Neutrophil (primary cell): ENCODE measurements around the gene MYRF.
A peak's percentile ranks its signal among the peaks of the same experiment; 100 is the strongest.

Source experiments
- H3K27ac ChIP-seq: fragments of 200-600 bp; sonication (generic); 2 replicates; pipeline ENCODE4 v1.5.1; 2016; ENCODE audit warnings: mild to moderate bottlenecking, moderate library complexity
- H3K27me3 ChIP-seq: fragments of 200-600 bp; sonication (generic); 2 replicates; pipeline ENCODE4 v1.6.0; 2016; ENCODE audit warnings: mild to moderate bottlenecking
- H3K36me3 ChIP-seq: fragments of 200-600 bp; sonication (generic); 2 replicates; pipeline ENCODE4 v1.5.1; 2017
- H3K4me1 ChIP-seq, 2 experiments: fragments of 200-600 bp in 1 of 2; sonication (generic) in 1 of 2; 1 replicate in 1 of 2; 2 replicates in 1 of 2; pipeline versions ENCODE4 v1.5.1 to v1.6.1; 2013 to 2016; ENCODE audit warnings: low read depth in 1 of 2, low read length in 1 of 2, mild to moderate bottlenecking in 1 of 2, moderate library complexity in 1 of 2; ENCODE audit not compliant: control insufficient read depth in 1 of 2, insufficient read depth in 1 of 2
- H3K4me3 ChIP-seq, 2 experiments: fragments of 200-600 bp in 1 of 2; sonication (generic) in 1 of 2; 1 replicate in 1 of 2; 2 replicates in 1 of 2; pipeline ENCODE4 v1.5.1; 2013 to 2016; ENCODE audit warnings: low read depth in 1 of 2, low read length in 1 of 2, mild to moderate bottlenecking in 1 of 2, moderate library complexity in 1 of 2
- H3K9me3 ChIP-seq: fragments of 200-600 bp; sonication (generic); 2 replicates; pipeline ENCODE4 v1.5.1; 2016
- TF ChIP-seq, protein P1 (sequence below): fragments of 200-600 bp; sonication (generic); IDR thresholded peaks from 2 replicates; pipeline ENCODE4 v1.5.1; 2016; ENCODE audit warnings: antibody characterized with exemption

MYRF gene

DNA sequence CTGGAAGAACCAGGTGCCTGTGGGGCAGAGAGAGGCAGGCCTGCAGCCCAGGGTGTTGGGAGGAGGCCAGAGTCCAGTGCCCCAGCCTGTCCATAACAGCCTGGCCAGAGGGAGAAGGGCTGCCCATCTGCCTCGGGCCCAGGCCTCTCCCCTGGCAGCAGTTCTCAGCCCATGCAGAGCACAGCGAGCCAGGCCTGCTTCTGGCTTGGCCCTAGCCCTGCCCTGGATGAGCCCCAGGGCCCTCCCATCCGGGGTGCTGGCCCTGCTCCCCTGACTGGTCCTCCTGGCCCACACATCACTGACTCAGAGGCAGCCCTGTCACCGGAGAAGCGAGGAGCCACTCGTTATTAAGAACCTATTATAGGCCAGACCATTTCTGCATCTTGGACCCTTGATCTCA is 19.7 kb upstream of the MYRF start:
- no peak overlapping the region for H3K27ac ChIP-seq

DNA sequence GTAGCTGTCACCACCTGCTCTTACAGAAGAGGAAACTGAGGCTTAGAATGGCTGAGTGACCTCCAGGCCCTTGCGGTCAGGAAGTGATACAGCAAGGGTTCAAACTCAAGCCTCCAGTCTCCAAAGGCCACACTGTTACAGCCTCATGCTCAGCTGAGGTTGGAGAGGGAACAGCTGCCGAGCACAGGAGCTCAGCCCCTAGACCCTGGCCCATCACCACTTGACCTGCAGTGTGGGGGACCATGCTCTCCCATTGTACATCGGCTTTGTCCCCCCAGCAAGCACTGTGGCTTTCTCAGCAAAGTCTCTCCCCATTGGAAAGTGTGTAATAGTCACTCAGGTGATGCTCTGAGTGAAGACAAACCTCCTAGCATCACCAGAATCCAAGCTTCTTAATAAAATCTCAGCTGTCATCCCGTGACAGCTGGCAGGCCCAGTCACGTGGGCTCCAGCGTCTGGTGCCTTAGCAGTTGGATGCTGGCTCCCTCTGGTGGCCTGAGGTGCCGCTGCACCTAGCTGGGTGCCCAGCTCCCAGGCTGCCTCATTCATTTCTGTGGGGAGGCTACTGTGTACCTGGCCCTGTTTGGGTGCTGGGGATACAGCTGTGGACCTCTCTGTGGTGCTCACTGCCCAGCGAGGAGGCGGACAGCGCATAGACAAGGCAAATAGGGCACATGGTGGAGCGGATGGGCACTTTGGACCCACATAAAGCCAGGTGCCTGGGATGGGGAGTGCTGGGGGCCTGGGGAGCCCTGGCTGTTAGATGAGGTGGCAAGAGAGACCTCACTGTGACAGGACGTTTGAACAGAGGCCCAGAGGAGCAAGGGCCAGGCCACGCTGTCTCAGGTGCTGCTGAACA is 19.1 kb upstream of the MYRF start:
- H3K27ac ChIP-seq, result no peak overlapping the region
- no peaks in the 10 kb centered on the region for H3K4me1 ChIP-seq
- H3K27me3 ChIP-seq, result no peaks in the 10 kb centered on the region
- no peak overlapping the region for H3K4me3 ChIP-seq
- TF ChIP-seq, protein P1, sequence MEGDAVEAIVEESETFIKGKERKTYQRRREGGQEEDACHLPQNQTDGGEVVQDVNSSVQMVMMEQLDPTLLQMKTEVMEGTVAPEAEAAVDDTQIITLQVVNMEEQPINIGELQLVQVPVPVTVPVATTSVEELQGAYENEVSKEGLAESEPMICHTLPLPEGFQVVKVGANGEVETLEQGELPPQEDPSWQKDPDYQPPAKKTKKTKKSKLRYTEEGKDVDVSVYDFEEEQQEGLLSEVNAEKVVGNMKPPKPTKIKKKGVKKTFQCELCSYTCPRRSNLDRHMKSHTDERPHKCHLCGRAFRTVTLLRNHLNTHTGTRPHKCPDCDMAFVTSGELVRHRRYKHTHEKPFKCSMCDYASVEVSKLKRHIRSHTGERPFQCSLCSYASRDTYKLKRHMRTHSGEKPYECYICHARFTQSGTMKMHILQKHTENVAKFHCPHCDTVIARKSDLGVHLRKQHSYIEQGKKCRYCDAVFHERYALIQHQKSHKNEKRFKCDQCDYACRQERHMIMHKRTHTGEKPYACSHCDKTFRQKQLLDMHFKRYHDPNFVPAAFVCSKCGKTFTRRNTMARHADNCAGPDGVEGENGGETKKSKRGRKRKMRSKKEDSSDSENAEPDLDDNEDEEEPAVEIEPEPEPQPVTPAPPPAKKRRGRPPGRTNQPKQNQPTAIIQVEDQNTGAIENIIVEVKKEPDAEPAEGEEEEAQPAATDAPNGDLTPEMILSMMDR, result peak; percentile 84
- no peaks in the 10 kb centered on the region for H3K9me3 ChIP-seq
- H3K36me3 ChIP-seq, result no peaks in the 10 kb centered on the region

More for the DNA sequence above, 19.7 kb upstream of the MYRF start:
- no peak overlapping the region for H3K4me3 ChIP-seq
- no peaks in the 10 kb centered on the region for H3K9me3 ChIP-seq
- no peaks in the 10 kb centered on the region for H3K36me3 ChIP-seq
- H3K4me1 ChIP-seq, result no peaks in the 10 kb centered on the region
- no peaks in the 10 kb centered on the region for H3K27me3 ChIP-seq
- TF ChIP-seq, protein P1, result no peak

DNA sequence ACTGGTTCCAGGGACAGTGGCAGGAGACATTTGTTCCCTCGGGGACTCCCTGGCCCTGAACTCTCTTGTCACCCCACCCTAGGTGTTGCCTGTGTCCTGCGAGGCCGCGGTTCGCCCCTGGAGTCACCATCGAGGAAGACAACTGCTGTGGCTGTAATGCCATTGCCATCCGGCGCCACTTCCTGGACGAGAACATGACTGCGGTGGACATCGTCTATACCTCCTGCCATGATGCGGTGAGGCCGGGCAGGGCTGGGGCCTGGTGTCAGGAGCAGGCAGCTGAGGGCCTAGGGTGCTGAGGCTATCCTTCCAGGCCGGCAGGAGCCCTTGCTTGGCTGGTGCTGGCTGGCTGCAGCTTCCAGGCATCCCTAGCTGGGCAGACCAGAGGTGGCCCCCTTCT is 17.7 kb upstream of the MYRF start:
- Histone ChIP-seq H3K4me3 (no peak overlapping the region), H3K27ac (no peak overlapping the region), H3K36me3 (no peaks in the 10 kb centered on the region), H3K27me3 (no peaks in the 10 kb centered on the region), H3K4me1 (no peaks in the 10 kb centered on the region), H3K9me3 (no peaks in the 10 kb centered on the region)
- TF ChIP-seq, protein P1, result no peak

DNA sequence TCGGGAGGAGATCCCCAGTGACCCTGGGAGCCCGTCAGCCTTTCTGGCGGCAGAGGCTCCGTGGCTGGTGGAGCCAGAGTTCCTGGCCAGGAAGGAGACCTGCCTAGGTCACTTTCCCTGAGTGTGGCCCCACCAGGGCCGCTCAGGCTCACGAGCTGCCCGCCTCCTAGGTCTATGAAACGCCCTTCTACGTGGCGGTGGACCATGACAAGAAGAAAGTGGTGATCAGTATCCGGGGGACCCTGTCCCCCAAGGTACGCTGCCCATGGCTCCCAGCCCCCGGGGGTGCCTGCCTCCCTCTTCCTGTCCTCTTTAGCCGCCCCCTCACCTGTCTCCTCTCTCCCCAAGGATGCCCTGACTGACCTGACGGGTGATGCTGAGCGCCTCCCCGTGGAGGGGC is 17.0 kb upstream of the MYRF start:
- TF ChIP-seq, protein P1, result no peak
- no peaks in the 10 kb centered on the region for H3K27me3 ChIP-seq
- H3K9me3 ChIP-seq, result no peaks in the 10 kb centered on the region
- H3K4me3 ChIP-seq, result no peak overlapping the region
- H3K27ac ChIP-seq, result no peak overlapping the region
- no peaks in the 10 kb centered on the region for H3K4me1 ChIP-seq
- H3K36me3 ChIP-seq, result no peaks in the 10 kb centered on the region

DNA sequence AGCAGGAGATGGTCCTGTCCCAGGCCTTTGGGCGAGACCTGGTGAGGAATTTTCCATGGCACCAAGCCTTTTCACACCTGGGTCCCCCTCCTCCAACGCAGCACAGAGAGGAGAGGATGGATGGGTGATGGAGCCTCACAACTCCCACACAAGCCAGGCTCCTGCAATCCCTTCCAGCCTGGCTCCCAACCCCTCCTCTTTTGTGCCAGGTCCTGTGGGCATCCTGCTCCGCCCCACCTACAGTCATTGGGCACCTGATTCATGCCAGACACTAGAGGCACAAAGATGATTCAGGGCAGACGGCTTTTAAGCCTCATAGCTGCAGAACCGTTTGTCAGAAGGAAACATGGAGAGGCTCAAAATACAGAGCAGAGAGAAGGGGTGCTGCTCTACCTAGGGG is 16.1 kb upstream of the MYRF start:
- no peak overlapping the region for H3K27ac ChIP-seq
- H3K27me3 ChIP-seq, result no peaks in the 10 kb centered on the region
- no peak overlapping the region for H3K4me3 ChIP-seq
- H3K4me1 ChIP-seq, result no peaks in the 10 kb centered on the region
- TF ChIP-seq, protein P1, result no peak
- H3K9me3 ChIP-seq, result no peaks in the 10 kb centered on the region
- no peaks in the 10 kb centered on the region for H3K36me3 ChIP-seq
